Natural killer cell treated with Interleukin-12 subunit alpha and Interleukin-12 subunit beta and Interleukin-15 and Interleukin-18, amount 100 ng/mL, for 72 hours (primary cell): ENCODE data around the gene MALRD1. TPM values are rescaled to one million over a fixed set of nuclear protein-coding genes. Genes with fewer than 3 reads are reported as not detected.
"Not testable (repeated sequence)": the region's sequence is repeated elsewhere in the genome, so short reads cannot be mapped to it uniquely, and the experiment has no call there.

Experiments
- ATAC-seq, 2 donors: fragments of 150-1000 bp; cut with Tn5 transposase in 1 of 2; sonication (Bioruptor Pico), chemical (Tn5 transposase) in 1 of 2; 2 replicates each; pipeline ENCODE4 v1.10.0; 2021
- DNase-seq: peaks from one replicate; pipeline ENCODE4 v3.0.0; 2022; ENCODE audit warnings: low spot score
- H3K27ac Mint-ChIP-seq, 2 donors: 1 replicate in 1 of 2; 2 replicates in 1 of 2; pipeline ENCODE4 v1.8.0; 2022; ENCODE audit warnings: mixed read lengths in 2 of 2, mild to moderate bottlenecking in 1 of 2, moderate library complexity in 1 of 2
- H3K27me3 Mint-ChIP-seq, 2 donors: 1 replicate in 1 of 2; 2 replicates in 1 of 2; pipeline ENCODE4 v1.8.0; 2022; ENCODE audit warnings: mixed read lengths in 2 of 2
- H3K36me3 Mint-ChIP-seq: one replicate; pipeline ENCODE4 v1.8.0; 2022; ENCODE audit warnings: mixed read lengths
- H3K4me1 Mint-ChIP-seq, 2 donors: 1 replicate in 1 of 2; 2 replicates in 1 of 2; pipeline ENCODE4 v1.8.0; 2022; ENCODE audit warnings: low read depth in 2 of 2, mixed read lengths in 2 of 2, mild to moderate bottlenecking in 1 of 2
- H3K4me3 Mint-ChIP-seq: one replicate; pipeline ENCODE4 v1.8.0; 2022; ENCODE audit warnings: mixed read lengths
- H3K9me3 Mint-ChIP-seq: 2 replicates; pipeline ENCODE4 v1.8.0; 2022; ENCODE audit warnings: mixed read lengths
- total RNA-seq, 2 donors: library from RNA; stranded (reverse); gene quantifications; one replicate each; pipeline ENCODE4 v1.2.3, GENCODE V29; 2022

Gene MALRD1
- total RNA-seq, 2 donors from 2014 or later: 0.39 TPM; not detected in 1

DNA sequence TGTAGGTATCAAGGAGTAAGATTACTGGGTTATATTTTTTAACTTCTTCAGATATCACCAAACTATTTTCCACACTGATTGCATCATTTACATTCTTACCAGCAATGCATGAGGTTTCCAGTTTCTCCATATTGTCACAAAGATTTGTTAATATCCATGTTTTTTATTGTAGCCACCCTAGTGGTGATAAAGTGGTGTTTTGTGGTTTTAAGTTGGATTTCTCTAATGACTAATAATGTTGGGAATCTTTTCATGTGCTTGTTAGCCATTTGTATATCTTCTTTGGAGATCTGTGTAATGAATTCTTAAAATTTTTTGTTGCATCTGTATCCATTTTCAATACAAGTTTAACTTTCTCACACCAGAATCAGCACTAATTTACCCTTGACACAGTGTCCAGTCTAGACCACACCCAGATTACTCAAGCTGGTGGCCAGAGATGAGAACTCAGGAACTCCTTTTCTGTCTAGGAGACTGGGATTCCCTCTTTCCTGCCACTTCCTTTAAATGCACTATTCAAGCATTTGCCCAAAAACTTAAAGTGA lies 700.7 kb downstream of the MALRD1 start:
- DNase-seq (no peak), ATAC-seq (no peak)
- Mint-ChIP-seq H3K27ac (no peak overlapping the region), H3K27me3 (no peaks in the 10 kb centered on the region), H3K36me3 (no peaks in the 10 kb centered on the region), H3K4me1 (no peaks in the 10 kb centered on the region), H3K9me3 (no peaks in the 10 kb centered on the region), H3K4me3 (no peak overlapping the region)

- Mint-ChIP-seq H3K9me3 (no peaks in the 10 kb centered on the region), H3K27me3 (no peaks in the 10 kb centered on the region), H3K4me1 (no peaks in the 10 kb centered on the region), H3K27ac (no peak overlapping the region), H3K4me3 (no peak overlapping the region), H3K36me3 (no peaks in the 10 kb centered on the region)
- DNase-seq: no peak
- no peak for ATAC-seq
These were observed 702.4 kb downstream of the MALRD1 start for GRCh38 chr10:19750972-19751371.

DNA sequence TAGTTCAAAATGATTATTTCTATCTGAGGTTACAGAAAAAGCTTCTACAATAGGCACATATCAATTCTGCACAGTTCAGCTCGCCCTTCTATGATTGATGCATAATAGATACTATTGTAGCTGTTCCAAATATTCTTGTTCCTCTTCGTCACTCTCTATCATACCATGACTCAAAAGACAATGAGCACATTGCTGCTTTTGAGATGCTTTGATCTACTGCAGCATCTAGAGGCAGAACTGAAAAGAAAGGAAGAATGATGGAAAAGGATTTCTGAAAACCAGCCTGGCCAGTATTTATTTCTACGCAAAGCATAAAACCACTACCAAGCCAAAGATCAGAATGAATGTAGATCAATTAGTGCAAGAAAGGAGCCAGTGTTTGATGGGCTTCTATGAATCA lies 708.3 kb downstream of the MALRD1 start:
- H3K27ac Mint-ChIP-seq: no peak overlapping the region
- no peaks in the 10 kb centered on the region for H3K9me3 Mint-ChIP-seq
- DNase-seq (no peak), ATAC-seq (no peak)
- no peaks in the 10 kb centered on the region for H3K36me3 Mint-ChIP-seq
- H3K4me3 Mint-ChIP-seq: no peak overlapping the region
- no peaks in the 10 kb centered on the region for H3K4me1 Mint-ChIP-seq
- no peaks in the 10 kb centered on the region for H3K27me3 Mint-ChIP-seq

GRCh38 chr10:19762026-19762425 lies 713.4 kb downstream of the MALRD1 start:
- no peak for DNase-seq
- Mint-ChIP-seq H3K36me3 (no peaks in the 10 kb centered on the region), H3K27me3 (no peaks in the 10 kb centered on the region), H3K27ac (no peak overlapping the region), H3K4me3 (no peak overlapping the region), H3K4me1 (no peaks in the 10 kb centered on the region), H3K9me3 (no peaks in the 10 kb centered on the region)
- ATAC-seq: no peak

GRCh38 chr10:19764111-19764510 lies 715.5 kb downstream of the MALRD1 start:
- Mint-ChIP-seq H3K27ac (no peak overlapping the region), H3K4me3 (no peak overlapping the region), H3K4me1 (no peaks in the 10 kb centered on the region), H3K9me3 (no peaks in the 10 kb centered on the region), H3K27me3 (no peaks in the 10 kb centered on the region), H3K36me3 (no peaks in the 10 kb centered on the region)
- DNase-seq (no peak), ATAC-seq (no peak)

GRCh38 chr10:19767876-19768275 lies 719.3 kb downstream of the MALRD1 start:
- DNase-seq (no peak), ATAC-seq (no peak)
- H3K27me3 Mint-ChIP-seq: no peaks in the 10 kb centered on the region
- H3K36me3 Mint-ChIP-seq: no peaks in the 10 kb centered on the region
- H3K9me3 Mint-ChIP-seq: no peaks in the 10 kb centered on the region
- no peak overlapping the region for H3K4me3 Mint-ChIP-seq
- H3K27ac Mint-ChIP-seq: no peak overlapping the region
- no peaks in the 10 kb centered on the region for H3K4me1 Mint-ChIP-seq

GRCh38 chr10:19769826-19770225 lies 721.2 kb downstream of the MALRD1 start:
- H3K4me3 Mint-ChIP-seq, H3K4me1 Mint-ChIP-seq, H3K9me3 Mint-ChIP-seq, H3K27ac Mint-ChIP-seq, ATAC-seq, DNase-seq, H3K36me3 Mint-ChIP-seq, H3K27me3 Mint-ChIP-seq: not testable (repeated sequence)

GRCh38 chr10:19772972-19773371 lies 724.4 kb downstream of the MALRD1 start:
- no peaks in the 10 kb centered on the region for H3K4me1 Mint-ChIP-seq
- no peak overlapping the region for H3K4me3 Mint-ChIP-seq
- H3K9me3 Mint-ChIP-seq: no peaks in the 10 kb centered on the region
- ATAC-seq (no peak), DNase-seq (no peak)
- H3K36me3 Mint-ChIP-seq: no peaks in the 10 kb centered on the region
- peaks cover 0 to 9% of the 10 kb centered on the region in 2 donors for H3K27me3 Mint-ChIP-seq
- no peak overlapping the region for H3K27ac Mint-ChIP-seq

DNA sequence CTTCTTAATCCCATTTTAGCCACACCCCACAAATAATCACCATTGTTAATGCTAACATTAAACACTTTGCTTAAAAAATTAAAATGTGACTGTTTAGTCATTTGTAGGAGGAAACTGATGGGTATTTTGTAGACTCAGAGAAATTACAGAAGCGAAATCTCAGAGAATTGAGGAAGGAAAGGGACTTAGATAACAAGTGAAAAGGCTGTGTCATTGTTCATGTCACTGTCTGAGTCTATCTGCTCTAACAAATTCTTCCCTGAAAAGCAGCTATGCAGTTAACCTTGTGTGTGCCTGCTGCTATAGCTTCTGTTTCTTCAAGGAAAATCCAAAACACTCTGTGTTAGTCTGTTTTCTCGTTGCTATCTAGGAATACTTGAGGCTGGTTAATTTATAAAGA lies 726.7 kb downstream of the MALRD1 start:
- no peaks in the 10 kb centered on the region for H3K36me3 Mint-ChIP-seq
- no peaks in the 10 kb centered on the region for H3K4me1 Mint-ChIP-seq

GRCh38 chr10:19777806-19778205 lies 729.2 kb downstream of the MALRD1 start:
- ATAC-seq (no peak), DNase-seq (no peak)
- Mint-ChIP-seq H3K27ac (no peak overlapping the region), H3K27me3 (peaks cover 0 to 18% of the 10 kb centered on the region in 2 donors), H3K4me1 (no peaks in the 10 kb centered on the region), H3K4me3 (no peak overlapping the region), H3K36me3 (no peaks in the 10 kb centered on the region), H3K9me3 (no peaks in the 10 kb centered on the region)

More for the DNA sequence above, 726.7 kb downstream of the MALRD1 start:
- ATAC-seq (no peak), DNase-seq (no peak)
- no peak overlapping the region for H3K4me3 Mint-ChIP-seq
- no peaks in the 10 kb centered on the region for H3K9me3 Mint-ChIP-seq
- H3K27ac Mint-ChIP-seq: no peak overlapping the region
- H3K27me3 Mint-ChIP-seq: peaks cover 0 to 9% of the 10 kb centered on the region in 2 donors

- no peak for ATAC-seq
- Mint-ChIP-seq H3K27me3 (peaks cover 0 to 18% of the 10 kb centered on the region in 2 donors), H3K4me3 (no peak overlapping the region), H3K9me3 (no peaks in the 10 kb centered on the region), H3K36me3 (no peaks in the 10 kb centered on the region), H3K27ac (no peak overlapping the region), H3K4me1 (no peaks in the 10 kb centered on the region)
- no peak for DNase-seq
These were observed 730.4 kb downstream of the MALRD1 start for GRCh38 chr10:19778996-19779395.

GRCh38 chr10:19782430-19783089 lies 734.0 kb downstream of the MALRD1 start:
- no peaks in the 10 kb centered on the region for H3K4me1 Mint-ChIP-seq
- H3K4me3 Mint-ChIP-seq: no peak overlapping the region
- no peak overlapping the region for H3K27ac Mint-ChIP-seq
- no peaks in the 10 kb centered on the region for H3K36me3 Mint-ChIP-seq
- ATAC-seq: no peak
- H3K27me3 Mint-ChIP-seq: peaks cover 0 to 13% of the 10 kb centered on the region in 2 donors
- no peaks in the 10 kb centered on the region for H3K9me3 Mint-ChIP-seq
- no peak for DNase-seq

- no peak overlapping the region for H3K4me3 Mint-ChIP-seq
- H3K36me3 Mint-ChIP-seq: no peaks in the 10 kb centered on the region
- H3K27me3 Mint-ChIP-seq: peaks cover 0 to 16% of the 10 kb centered on the region in 2 donors
- H3K27ac Mint-ChIP-seq: no peak overlapping the region
- ATAC-seq: no peak
- DNase-seq: no peak
- peaks cover 0 to 4% of the 10 kb centered on the region in 2 donors for H3K4me1 Mint-ChIP-seq
- no peaks in the 10 kb centered on the region for H3K9me3 Mint-ChIP-seq
These were observed 735.1 kb downstream of the MALRD1 start for GRCh38 chr10:19783721-19784120.
